GM13977 (cell line): ENCODE data around the gene CORO7.

ENCODE experiments used
- DNase-seq: peaks from one replicate; pipeline ENCODE4 v3.0.0; 2012; ENCODE audit warnings: low spot score
- in situ Hi-C: fragments of 300-500 bp; cut with MboI; formaldehyde crosslinking; loops from one replicate; pipeline ENCODE4 v1.12.0; 2022; ENCODE audit warnings: low sequenced_read_pairs, low pct_unique_long_range_greater_than_20kb, mixed read lengths, inconsistent platforms; ENCODE audit not compliant: unreplicated experiment
- TF ChIP-seq, protein P1 (sequence below): IDR thresholded peaks from 2 replicates; pipeline ENCODE4 v1.5.1; 2012; ENCODE audit warnings: mild to moderate bottlenecking, control low read depth; ENCODE audit not compliant: insufficient read depth; ENCODE audit errors: extremely low read depth, missing control alignments

The CORO7 gene

DNA sequence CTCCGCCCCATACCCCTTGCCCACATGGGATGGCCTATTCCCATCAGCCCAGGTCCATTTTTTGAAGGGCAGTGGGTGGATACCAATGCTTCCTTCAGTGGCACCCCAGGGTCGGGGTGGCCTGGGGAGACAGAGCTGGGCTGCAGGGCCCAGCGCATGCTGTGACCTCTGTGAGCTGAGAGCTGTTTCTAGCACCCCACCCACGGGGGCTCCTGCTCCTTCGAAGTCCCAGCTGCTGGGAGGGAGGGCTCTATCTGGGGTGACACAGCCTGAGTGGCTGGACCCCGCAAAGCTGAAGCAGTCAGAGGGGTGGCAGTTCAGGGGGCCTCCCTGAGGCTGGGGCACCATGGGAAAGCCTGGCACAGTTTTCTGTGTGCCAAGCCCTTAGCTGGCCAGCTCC is 76.0 kb downstream of the CORO7 start:
- in situ Hi-C loops = no loop called here
- DNase-seq = no peak
- TF ChIP-seq, protein P1, sequence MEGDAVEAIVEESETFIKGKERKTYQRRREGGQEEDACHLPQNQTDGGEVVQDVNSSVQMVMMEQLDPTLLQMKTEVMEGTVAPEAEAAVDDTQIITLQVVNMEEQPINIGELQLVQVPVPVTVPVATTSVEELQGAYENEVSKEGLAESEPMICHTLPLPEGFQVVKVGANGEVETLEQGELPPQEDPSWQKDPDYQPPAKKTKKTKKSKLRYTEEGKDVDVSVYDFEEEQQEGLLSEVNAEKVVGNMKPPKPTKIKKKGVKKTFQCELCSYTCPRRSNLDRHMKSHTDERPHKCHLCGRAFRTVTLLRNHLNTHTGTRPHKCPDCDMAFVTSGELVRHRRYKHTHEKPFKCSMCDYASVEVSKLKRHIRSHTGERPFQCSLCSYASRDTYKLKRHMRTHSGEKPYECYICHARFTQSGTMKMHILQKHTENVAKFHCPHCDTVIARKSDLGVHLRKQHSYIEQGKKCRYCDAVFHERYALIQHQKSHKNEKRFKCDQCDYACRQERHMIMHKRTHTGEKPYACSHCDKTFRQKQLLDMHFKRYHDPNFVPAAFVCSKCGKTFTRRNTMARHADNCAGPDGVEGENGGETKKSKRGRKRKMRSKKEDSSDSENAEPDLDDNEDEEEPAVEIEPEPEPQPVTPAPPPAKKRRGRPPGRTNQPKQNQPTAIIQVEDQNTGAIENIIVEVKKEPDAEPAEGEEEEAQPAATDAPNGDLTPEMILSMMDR = no peak

DNA sequence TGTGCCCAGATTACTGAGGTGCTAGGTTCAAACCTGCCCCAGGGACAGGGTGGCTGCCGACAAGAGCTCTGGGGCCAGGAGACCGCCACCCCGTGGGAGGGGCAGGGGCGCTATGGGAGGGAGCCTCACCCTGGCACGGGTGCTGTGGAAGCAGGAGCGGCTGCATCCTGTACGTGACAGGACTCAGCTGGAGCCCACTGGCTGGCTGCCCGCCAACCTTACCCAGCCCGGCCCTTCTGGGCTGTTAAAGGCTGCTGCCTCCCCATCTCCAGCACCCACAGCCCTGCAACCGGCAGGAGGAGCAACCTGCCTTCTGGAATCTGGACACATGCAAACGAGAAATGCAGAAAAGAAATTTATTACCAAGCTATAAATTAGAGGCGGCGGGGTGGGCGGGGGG is 76.5 kb downstream of the CORO7 start:
- DNase-seq = no peak
- TF ChIP-seq, protein P1 = no peak
- in situ Hi-C loops = no loop called here

DNA sequence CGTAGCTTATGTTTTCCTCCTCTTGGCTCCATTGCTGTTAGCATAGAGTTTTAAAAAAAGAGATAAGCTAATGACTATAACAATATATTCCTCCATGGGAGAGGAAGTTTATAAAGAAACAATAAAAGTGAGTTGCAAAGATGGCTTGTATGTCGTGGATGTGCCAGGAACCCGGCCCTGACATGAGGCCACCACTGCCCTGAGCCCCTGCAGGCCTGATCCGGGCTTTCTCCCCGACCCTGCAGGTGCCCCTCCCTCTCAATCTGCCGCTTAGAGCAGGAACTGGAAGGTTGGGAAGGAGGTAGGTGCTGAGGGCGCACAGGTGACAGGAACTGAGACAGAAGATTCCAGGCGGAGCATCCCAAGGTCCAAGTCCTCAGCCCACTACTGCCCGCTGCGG is 76.9 kb downstream of the CORO7 start:
- in situ Hi-C loops = no loop called here
- TF ChIP-seq, protein P1 = no peak
- no peak for DNase-seq

DNA sequence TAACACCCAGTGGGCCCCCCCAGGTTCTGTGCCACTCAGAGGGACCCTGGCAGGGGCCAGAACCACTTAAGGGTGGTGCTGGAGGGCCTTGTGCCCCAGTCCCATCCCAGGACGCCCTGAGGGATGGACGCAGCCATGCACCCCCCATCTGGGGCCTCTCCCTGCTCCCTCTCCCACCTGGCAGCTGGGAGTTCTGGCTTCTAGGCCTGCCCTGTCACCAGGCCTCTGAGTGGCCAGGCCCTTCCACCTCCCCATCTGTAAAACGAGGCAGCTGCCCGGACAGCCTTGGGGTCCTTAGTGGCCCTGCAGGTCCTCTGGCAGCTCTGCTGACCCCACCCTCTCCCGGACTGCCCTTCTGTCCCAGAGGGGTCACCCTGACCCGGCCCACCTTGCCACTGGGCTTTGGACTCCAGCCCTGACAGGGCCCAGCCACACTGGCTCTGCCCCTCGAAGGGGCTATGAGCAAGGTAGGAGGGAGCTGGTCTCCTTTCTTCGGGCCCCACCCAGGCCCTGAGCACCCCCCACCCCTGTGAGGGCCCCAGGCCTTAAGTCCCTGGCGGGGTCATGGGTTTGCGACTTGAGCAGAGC is 77.6 kb downstream of the CORO7 start:
- no peak for DNase-seq
- in situ Hi-C loops = no loop called here
- TF ChIP-seq, protein P1 = no peak

DNA sequence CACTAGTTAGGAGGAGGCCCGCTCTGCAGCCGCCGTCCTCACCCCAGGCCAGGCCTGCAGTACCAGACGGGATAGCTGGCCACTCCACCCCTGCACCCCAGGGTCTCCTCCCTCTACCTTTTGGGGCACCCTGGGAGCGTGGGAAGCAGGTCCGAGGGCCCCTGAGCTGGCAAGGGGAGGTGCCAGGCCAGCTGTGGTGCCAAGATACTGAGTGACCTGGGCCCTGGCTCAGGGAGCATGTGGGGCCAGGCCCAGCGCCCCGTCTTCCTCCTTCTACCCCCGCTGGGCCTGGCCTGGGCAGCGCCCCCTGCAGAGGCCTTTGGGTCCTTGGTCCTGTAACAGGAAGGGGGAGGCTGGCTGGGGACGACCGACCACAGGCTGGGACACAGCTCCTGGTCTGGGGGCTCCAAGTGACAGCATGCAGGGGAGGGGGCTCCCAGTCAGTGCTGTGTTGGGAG is 78.2 kb downstream of the CORO7 start:
- in situ Hi-C loops = no loop called here
- TF ChIP-seq, protein P1 = no peak
- no peak for DNase-seq

DNA sequence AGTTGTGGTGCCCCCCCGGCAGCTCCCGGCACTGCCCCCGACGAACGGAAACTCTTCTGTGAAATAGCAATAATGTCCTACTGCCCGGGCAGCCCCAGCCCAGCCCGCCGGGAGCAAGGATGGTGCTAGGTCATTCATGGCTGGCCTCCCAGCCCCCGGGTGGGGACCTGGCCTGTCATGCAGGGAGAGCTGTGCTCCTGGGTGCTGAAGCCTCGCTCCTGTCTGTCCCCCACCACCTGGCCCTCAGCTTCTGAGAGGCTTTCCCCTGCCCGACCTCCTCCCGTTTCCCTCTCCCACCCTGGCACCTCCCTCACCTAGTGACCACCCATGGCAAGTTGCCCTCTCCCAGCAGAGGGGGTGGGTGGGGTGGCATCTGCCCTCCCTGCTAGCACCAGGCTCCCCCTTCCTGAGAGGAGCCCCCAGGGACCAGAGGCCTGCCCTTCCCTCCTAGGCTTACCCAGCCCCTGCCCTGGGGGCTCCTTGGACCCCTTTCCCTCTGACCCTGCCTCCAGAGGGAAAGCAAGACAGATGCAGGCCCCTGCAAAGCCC is 78.8 kb downstream of the CORO7 start:
- DNase-seq = no peak
- in situ Hi-C loops = no loop called here
- TF ChIP-seq, protein P1 = no peak
